Head of caudate nucleus (tissue), 42 donors: ENCODE data around the gene MAD1L1.
"Not testable (repeated sequence)": the region's sequence is repeated elsewhere in the genome, so short reads cannot be mapped to it uniquely, and the experiment has no call there.

Experiments
- DNase-seq, 42 donors: peaks; one replicate each; pipeline versions ENCODE4 v3.0.0 to v3.0.0-alpha.2; 2020 to 2021; ENCODE audit warnings: mixed read lengths in 7 of 42
- intact Hi-C: fragments of 100-400 bp; cut with DNase I; formaldehyde crosslinking; loops from one replicate; pipeline ENCODE4 v1.15.0; 2022

Gene MAD1L1

DNA sequence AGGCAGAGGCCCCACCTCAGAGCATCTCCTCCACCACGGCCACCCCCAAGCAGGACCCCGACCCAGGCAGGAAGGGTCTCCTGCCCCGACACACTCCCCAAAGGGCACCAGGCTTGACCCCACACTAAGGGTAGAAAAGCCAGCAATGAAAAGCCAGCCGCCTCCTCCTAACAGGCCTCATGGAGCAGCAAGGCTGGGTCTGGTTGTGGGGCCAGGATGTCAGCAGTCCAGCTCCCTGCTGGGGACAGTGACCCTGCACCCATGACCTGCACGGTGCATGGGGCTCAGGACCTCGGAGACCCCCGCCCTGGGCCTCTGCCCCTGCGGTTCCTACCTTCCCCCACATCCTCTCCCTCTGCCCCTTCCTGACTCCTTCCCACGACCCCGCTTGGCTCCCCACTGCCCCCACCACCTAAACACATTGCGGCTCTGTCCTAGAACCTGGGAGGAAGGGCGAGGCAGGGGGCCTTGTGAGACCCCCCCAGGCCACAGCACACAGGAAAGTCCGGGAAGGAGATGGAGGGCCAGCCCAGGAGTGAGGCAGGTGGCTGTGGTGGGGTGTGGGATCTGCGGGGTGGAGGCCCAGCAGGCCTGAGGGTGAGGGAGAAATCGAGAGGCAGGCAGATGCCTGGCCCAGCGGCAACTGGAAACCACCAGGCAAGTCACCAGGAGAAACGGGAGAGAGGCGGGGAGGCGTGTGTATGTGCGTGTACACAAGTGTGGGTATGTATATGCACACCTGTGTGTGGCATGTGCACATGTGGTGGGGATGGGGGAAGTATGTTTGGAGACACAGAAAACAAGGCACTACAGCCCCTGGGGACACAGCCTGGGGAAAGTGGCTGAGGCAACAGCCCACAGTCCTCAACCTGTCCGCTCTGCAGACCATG is 229.9 kb downstream of the MAD1L1 start:
- intact Hi-C loops: no loop called here
- DNase-seq: peak in 5 of 42 donors; percentile 1 to 20 (median 8)

DNA sequence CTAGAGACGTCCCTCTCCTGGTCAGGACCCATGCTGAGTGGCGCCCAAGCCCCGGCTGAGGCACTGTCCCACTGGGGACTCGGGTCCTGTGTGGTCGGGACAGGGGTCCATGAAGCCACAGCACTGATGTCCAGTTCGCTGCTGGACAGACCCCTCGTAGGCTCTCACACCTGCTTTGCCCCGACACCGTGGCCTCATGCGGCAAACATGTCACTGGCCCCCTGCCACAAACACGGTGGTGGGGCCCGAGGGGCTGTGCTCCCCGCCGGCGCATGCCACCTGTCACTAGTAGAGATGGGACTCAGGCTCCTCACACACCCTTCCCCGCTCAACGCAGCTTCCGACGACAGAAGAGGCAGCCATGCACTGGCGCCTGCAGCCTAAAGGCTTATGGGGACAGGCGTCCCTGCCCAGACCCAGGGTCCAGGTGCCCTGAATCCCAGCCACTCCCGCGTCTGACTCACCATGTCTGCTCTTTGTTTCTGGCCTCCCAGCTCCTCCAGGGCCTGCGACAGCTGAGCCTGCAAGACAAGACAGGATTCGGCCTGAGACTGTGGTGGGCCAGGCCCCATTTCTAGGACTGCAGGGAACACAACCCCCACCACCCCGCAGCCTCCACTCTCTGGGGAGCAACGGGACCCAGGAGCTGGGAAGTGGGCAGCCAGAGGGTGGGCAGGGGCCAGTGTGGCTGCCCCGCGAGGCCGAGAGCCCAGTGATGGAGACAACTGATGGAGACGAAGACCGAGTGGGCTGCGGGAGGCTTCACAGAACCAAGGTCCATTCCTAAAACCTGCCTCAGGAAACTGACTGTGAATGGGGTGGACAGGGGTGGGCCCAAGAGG is 230.9 kb downstream of the MAD1L1 start:
- DNase-seq: peak in 1 of 42 donors; percentile 1
- intact Hi-C loops: no loop called here

DNA sequence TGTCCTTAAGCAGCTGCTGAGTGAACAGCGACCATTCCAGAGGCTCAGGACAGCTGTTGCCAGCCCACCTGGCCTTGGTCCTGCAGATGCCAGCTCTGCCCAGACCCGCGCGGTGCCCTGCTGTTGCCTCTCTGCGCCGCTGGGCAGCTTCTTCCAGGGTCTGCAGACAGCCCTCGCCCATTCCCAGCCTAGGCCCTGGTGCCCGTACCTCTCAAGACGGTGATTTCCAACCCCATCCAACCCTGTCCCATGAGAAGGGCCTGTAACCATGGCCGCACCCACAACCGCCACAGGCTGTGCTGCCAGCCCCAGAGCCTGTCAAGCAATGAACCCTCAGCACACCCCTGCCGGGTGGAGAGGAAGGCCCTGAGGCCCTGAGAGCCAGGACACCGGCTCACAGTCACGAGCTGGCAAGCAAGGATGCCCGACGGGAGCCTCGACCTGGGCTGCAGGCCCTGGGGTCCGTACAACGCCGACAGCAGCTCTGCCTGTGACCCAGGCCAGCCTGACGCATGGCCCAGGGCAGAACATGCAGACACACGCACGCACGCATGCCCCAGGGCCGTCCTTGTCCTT is 231.9 kb downstream of the MAD1L1 start:
- intact Hi-C loops: no loop called here
- no peak for DNase-seq

DNA sequence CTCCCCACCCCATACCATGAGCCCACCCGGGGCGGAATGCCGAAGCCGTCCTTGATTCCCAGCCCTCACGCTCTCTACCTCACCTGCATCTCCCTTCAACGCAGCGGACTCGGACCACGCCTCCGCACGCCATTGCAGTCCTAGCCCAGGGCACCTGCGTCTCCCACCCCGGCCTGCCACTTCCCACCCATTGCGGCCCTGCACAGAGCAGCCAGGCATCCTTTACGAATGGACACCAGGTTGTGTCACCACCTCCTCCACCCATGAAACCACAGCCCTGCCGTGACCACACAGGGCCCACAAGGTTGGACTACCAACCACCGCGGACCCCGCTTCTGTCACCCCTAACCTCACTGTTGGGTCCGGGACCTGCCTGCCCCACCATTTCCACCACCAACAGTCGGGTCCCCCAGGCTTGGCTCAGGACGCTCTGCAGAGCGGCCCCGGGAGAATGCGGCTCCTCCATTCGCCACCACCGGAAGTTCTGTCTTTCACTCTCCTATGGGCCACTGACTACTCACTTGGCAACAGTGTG is 232.5 kb downstream of the MAD1L1 start:
- no peak for DNase-seq
- intact Hi-C loops: no loop called here

DNA sequence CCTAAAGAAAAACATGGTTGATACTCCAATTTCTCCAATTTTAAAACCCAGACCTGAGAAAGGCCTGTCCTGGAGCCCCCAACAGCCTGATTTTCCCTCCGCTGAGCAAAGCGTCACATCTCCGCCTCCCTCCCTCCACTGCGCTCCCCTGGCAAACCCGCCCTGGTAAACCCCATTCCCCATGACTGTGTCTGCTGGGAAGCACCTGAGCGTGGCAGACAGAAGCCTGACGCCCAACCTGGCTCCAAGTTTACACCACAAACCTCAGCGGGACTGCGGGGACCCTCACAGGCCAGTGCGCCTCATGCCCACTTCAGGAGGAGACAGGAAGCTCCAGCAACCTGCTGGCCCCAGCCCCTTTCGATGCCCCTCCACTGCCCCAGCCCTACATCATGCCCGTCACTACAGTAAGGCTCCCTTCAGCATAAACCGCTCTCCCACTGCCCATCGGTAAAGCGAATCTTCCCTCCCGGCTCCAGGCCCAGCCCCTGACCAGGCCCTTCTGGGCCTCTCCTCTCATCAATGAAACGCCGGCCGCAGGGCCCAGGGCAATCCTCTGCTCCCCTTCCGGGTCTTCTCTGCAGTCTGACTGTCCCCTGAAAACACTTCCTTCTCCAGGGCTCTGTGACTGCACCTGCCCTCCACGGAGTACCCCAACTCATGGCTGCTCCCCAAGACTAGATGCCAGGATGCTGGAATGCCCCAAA is 233.3 kb downstream of the MAD1L1 start:
- DNase-seq: no peak
- intact Hi-C loops: no loop called here

DNA sequence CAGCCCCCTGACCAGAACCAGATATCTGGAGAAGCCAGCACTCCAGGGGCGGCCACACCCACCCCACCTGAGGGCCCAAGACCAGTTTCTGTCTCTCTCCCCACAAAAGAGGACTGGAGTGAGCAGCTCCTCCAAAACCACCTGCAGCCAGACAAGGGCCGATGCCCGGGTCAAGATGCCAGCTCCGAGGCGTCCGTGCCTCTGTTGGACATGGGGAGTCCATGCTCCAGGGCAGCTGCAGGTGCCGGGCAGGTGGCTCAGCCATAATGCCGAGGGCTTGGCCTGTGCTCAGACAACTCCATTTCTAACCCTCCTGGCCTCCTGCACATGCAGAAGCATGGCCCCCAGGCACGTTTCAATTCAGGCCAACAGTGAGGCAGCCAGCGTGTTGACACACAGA is 234.6 kb downstream of the MAD1L1 start:
- DNase-seq: no peak
- intact Hi-C loops: no loop called here

DNA sequence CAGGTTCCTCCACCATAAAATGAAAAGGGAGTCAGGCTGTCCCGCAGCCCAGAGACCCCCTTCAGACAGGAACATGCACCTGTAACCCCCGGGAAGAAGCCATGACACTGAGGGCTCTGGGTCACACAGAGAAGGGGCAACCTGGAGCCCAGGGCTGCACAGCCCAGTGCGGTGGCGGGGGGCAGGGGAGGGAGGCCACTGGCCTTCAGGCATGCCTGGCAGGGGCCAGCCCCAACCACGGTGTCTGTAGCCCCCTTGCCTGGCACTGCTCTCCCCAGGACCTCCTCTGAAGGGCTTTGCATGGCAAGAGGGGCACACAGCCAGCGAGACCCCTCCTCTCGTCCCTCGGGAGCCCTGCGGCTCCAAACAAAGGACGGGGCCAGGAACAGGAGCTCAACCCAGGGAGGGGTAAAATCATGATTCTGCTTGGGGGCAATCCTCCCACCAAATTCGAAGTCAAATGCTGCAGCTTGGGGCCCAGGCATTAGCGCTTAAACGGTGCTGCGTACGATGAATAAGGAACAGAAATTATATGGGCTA is 235.1 kb downstream of the MAD1L1 start:
- DNase-seq: no peak
- intact Hi-C loops: no loop called here

DNA sequence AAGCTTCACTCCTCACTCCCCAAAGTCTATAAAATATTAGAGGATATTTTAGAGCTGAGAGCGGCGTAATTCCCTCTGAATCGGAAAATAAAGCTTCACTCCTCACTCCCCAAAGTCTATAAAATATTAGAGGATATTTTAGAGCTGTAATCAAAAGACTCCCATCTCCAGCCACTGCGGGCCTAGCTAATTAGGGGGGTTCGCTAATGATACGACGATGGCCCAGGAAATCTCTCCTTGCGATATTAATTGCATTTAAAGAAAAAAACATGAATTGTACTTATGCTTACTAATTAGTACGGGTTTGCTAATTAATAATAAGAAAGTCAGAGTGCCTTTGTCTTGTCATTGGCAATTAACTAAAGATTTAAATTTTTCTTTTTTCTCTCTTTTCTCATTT is 235.9 kb downstream of the MAD1L1 start:
- intact Hi-C loops: no loop called here

DNA sequence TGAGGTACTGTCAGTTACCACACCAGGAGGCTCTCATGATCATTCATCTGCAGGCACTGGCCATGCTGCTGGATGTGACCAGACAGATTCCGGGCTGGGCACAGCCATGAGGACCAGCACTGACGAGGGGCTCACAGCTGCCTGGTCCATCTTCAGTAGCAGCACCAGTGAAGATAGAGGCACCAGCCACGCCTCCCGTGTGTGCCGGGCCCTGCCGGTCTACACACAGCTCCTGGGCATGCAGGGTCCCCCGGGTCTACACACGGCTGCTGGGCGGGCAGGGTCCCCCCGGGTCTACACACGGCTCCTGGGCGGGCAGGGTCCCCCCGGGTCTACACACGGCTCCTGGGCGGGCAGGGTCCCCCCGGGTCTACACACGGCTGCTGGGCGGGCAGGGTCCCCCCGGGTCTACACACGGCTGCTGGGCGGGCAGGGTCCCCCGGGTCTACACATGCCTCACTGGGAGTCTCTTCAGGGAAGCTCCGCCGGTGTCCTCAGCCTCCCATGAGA is 236.8 kb downstream of the MAD1L1 start:
- intact Hi-C loops: not testable (repeated sequence)

More for the DNA sequence above, 235.9 kb downstream of the MAD1L1 start:
- no peak for DNase-seq

DNA sequence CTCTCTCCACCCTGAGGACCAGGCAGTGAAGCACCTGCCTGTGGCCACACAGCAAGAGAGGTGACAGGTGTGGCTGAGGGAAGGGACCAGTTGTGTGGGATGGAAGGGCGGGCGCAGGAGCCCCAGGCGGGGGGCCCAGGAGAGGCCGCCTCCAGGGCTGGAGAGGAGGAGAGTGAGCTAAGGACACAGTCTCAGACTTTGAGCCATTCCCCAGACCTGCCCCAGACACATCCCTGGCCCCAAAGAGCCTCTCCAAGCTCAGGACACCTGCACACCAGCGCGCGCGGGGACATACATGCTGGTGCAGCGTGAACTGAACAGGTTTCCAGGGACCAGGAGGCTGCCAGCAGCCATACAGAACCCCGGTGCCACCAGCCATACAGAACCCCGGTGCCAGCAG is 237.3 kb downstream of the MAD1L1 start:
- DNase-seq: no peak
- intact Hi-C loops: no loop called here

More for the DNA sequence above, 236.8 kb downstream of the MAD1L1 start:
- not testable (repeated sequence) for DNase-seq

DNA sequence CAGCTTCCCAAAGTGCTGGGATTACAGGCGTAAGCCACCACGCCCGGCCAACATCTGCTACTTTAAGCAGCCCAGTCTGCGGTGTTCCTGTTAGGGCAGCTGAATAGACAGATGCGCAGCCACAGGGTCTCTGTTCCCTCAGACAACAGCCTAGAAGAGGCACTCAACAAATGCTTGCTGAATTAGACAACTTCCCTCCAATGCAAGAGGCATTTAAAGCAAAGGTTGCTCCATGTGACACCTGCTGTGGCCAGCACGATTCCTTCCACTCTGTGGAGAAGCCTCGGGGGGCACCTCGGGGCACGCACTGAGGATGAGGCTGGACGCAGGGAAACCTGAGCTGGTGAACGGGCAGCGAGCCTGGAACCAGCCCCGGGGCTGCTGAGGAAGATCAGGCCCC is 237.8 kb downstream of the MAD1L1 start:
- intact Hi-C loops: no loop called here
- DNase-seq: no peak

DNA sequence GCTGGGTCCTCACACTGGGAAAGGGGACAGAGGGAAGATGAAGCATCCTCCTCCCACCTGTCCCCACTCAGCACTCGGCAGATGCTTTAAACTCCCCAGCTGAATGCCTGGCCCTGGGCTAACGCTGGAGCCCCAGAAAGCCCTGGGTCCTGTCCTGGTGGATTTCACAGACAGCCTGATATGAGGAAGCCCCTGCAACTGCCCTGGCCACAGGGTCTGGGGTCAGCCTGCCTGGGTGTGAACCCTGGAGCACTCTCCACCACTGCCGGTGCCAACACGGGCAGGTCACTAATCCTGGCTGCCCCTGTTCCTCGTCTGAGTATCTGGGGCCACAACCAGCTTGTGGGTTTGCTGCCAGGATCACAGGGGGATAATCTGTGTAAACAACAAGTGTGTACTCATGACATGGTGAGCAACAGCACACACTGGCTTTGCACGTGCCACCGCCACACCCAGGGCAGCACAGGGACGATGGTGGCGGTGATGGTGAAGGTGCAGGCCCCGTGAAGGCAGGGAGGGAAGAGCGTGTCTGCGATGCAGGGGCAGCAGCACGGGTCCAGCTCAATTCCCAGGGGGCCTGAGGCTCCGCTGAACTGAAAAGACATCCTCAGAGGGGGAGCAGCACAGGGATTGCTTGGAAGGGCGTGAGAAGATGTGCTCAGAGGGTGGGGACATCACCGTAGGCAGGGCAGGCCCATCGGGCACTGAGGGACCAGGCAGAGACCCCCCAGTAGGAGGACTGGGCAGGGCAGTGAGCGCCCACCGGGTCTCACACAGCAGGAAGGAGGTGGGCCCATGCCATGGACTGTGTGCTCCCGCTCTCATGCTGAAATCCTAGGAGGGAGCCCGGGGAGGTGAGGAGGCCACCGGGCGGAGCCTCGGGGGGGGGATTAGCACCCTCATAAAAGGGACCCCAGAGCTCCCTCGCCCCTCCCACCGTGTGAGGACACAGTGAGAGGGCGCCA is 238.7 kb downstream of the MAD1L1 start:
- no peak for DNase-seq

DNA sequence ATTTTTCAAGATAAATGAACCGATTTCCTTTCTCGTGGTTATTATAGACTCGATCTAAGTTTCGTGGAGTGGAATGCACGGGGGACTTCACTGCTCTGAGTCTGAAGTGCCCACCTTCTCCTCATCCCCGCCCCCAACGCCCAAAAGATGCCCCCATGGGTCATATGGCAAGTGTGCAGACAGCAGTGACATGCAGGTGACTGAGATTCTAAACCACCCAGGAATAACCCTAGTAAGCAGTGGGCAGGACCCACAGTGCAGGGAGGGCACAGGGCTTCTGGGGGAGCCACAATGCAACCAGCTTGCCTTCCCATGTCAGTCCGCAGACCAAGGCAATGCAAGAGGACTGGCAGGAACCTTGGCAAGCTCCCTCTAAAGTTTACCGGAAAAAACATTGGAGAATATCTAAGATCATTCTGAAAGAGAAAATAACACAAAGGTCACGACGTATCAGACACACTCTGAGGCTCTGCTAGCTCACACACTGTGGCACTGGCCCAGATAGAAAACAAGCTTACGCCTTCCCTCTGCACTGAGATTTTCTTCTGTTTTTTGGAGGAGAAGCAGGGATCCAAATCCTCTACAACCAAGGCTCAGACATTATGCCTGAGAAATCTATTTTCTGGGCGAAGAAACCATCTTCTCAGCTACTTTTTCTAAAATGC is 239.6 kb downstream of the MAD1L1 start:
- DNase-seq: no peak

More for the DNA sequence above, 238.7 kb downstream of the MAD1L1 start:
- intact Hi-C loops: no loop called here

DNA sequence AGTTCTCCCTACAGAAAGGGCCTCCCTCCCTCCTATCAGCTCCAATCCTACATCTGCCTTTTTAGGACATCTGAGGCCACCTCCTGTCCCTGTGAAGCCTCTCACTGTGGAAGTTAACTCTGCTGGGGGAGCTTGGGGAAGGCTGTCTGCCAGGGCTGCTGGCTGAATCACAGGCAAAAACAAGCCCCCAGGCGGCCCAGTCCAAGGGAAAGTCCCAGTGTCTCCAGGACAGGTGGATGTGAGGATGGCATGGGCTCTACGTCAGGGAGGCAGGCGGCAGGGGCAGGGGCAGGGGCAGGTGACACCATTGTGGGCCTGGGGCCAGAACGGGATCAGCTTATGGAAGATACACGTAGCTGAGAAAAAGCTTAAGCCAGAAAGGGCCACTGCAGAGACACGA is 240.2 kb downstream of the MAD1L1 start:
- intact Hi-C loops: no loop called here
- no peak for DNase-seq

More for the DNA sequence above, 239.6 kb downstream of the MAD1L1 start:
- intact Hi-C loops: no loop called here

DNA sequence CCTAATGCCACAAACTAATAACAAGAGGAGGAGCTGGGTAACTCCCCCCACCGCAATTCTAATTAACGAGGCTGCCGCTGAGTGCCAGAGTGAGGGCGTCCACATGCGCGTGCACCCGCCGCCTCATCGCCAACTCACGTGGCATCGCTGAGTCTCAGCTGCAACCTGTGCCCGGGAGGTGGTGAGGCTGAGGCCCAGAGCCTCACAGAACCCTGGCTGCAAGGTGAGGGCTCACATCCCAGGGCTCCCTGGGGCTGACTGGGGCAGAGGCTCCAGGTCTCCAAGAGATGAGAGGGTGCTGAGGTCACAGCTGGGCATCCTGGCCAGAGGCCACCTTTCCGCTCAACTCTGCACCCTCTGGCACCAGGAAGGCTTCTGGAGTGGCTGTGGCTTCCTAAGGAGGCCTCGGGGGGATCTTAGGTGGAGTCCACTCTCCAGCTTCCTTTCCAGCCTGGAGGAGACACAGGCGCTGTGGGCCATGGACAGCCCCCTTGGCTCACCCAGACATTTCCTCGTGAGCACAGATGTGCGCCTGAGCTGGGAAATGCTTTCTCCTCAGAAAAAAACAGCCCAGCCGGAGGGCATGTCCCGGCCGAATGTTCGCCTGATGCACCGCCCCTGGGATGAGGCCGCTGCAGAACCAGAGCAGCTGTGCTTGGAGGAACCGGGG is 242.6 kb downstream of the MAD1L1 start:
- DNase-seq: no peak
- intact Hi-C loops: no loop called here
